Gastroesophageal sphincter (tissue), 4 donors: ENCODE results near the gene BAK1. TPM values are rescaled to one million over a fixed set of nuclear protein-coding genes. Genes with fewer than 3 reads are reported as not detected.
"Not testable (repeated sequence)": the region's sequence is repeated elsewhere in the genome, so short reads cannot be mapped to it uniquely, and the experiment has no call there.

Experiments
- ATAC-seq: fragments of 150-250 bp; one replicate; pipeline ENCODE4 v1.9.1; 2016; ENCODE audit warnings: mild to moderate bottlenecking, moderate library complexity
- H3K27ac ChIP-seq, 4 donors: fragments of 200-600 bp; sonication (generic) in 3 of 4; 1 replicate in 3 of 4; 2 replicates in 1 of 4; pipeline ENCODE4 v1.5.1; 2016 to 2019
- H3K27me3 ChIP-seq: fragments of 200-600 bp; sonication (generic); one replicate; pipeline ENCODE4 v1.5.1; 2019
- H3K36me3 ChIP-seq, 2 donors: fragments of 200-600 bp; sonication (generic); one replicate each; pipeline ENCODE4 v1.5.1; 2019; ENCODE audit warnings: control low read depth in 1 of 2
- H3K4me1 ChIP-seq, 3 donors: fragments of 200-600 bp; sonication (generic); 1 replicate in 2 of 3; 2 replicates in 1 of 3; pipeline ENCODE4 v1.5.1; 2016 to 2019; ENCODE audit warnings: control low read depth in 2 of 3
- H3K4me3 ChIP-seq, 2 donors: fragments of 200-600 bp; sonication (generic); one replicate each; pipeline ENCODE4 v1.5.1; 2019; ENCODE audit warnings: mild to moderate bottlenecking in 1 of 2, moderate library complexity in 1 of 2
- H3K9me3 ChIP-seq, 3 donors: fragments of 200-600 bp; sonication (generic); one replicate each; pipeline ENCODE4 v1.5.1; 2017 to 2019; ENCODE audit warnings: control low read depth in 2 of 3
- EP300 ChIP-seq: sonication (generic); formaldehyde crosslinking; IDR thresholded peaks from one replicate; pipeline ENCODE4 v1.6.1; 2017; ENCODE audit warnings: antibody characterized with exemption, mild to moderate bottlenecking
- POLR2A ChIP-seq, 2 donors: fragments of 450-650 bp; IDR thresholded peaks; one replicate each; pipeline ENCODE4 v1.6.1; 2017; ENCODE audit warnings: antibody characterized with exemption in 2 of 2, mild to moderate bottlenecking in 2 of 2, moderate library complexity in 1 of 2
- POLR2AphosphoS5 ChIP-seq: sonication (generic); formaldehyde crosslinking; IDR thresholded peaks from one replicate; pipeline ENCODE4 v1.6.1; 2017; ENCODE audit warnings: antibody characterized with exemption
- WGBS, 2 donors: methylation state at CpG; one replicate each; pipeline ENCODE4 v1.1.5; 2018; ENCODE audit warnings: low coverage in 1 of 2; 5-methylcytosine and 5-hydroxymethylcytosine counted together
- small RNA-seq, 4 donors: library from RNA; depleted of rRNA; stranded (forward); fragments of <200 nt; gene quantifications; one replicate each; pipeline ENCODE3, GENCODE V24; 2016
- total RNA-seq, 4 donors: library from RNA; depleted of rRNA; stranded (reverse); fragments of >200 nt; gene quantifications; one replicate each; pipeline ENCODE4 v1.1.0, GENCODE V29; 2016
- TF ChIP-seq, protein P1 (sequence below), 4 experiments: fragments of 200-600 bp in 2 of 4; fragments of 450-650 bp in 2 of 4; sonication (generic) in 1 of 4; IDR thresholded peaks; one replicate each; pipeline ENCODE4 v1.5.1; 2017 to 2019; ENCODE audit warnings: antibody characterized with exemption in 4 of 4, mild to moderate bottlenecking in 2 of 4, moderate library complexity in 2 of 4

The BAK1 gene
- total RNA-seq, 4 donors from 2014 or later: 7.3 to 14.3 (median 11.0) TPM

DNA sequence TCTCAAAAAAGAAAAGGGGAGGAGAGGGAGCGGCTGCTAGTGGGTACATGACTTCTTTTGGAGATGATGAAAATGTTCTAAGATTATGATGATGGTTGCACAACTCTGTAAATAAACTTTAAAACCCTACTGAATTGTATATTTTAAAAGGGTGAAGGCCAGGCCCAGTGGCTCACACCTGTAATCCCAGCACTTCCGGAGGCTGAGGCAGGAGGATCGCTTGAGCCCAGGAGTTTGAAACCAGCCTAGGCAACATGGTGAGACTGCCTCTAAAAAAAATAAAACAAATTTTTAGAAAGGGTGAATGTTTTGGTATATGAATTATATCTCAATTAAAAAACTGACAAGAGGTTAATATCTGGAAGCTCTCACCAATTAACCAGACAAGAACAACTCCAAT is 45.4 kb downstream of the BAK1 start:
- ATAC-seq: no peak
- H3K9me3 ChIP-seq: no peaks in the 10 kb centered on the region
- no peaks in the 10 kb centered on the region for H3K36me3 ChIP-seq
- no peak overlapping the region for H3K27ac ChIP-seq
- TF ChIP-seq POLR2AphosphoS5 (no peak), EP300 (no peak), POLR2A (IDR thresholded peaks at IDR 0.05) (no peak)
- TF ChIP-seq, protein P1, sequence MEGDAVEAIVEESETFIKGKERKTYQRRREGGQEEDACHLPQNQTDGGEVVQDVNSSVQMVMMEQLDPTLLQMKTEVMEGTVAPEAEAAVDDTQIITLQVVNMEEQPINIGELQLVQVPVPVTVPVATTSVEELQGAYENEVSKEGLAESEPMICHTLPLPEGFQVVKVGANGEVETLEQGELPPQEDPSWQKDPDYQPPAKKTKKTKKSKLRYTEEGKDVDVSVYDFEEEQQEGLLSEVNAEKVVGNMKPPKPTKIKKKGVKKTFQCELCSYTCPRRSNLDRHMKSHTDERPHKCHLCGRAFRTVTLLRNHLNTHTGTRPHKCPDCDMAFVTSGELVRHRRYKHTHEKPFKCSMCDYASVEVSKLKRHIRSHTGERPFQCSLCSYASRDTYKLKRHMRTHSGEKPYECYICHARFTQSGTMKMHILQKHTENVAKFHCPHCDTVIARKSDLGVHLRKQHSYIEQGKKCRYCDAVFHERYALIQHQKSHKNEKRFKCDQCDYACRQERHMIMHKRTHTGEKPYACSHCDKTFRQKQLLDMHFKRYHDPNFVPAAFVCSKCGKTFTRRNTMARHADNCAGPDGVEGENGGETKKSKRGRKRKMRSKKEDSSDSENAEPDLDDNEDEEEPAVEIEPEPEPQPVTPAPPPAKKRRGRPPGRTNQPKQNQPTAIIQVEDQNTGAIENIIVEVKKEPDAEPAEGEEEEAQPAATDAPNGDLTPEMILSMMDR (IDR thresholded peaks at IDR 0.05): no peak
- WGBS, 2 donors: 97 to 100% methylated on average over 2 to 3 of the region's 3 CpGs
- no peaks in the 10 kb centered on the region for H3K4me1 ChIP-seq
- H3K4me3 ChIP-seq: no peak overlapping the region
- H3K27me3 ChIP-seq: no peaks in the 10 kb centered on the region

DNA sequence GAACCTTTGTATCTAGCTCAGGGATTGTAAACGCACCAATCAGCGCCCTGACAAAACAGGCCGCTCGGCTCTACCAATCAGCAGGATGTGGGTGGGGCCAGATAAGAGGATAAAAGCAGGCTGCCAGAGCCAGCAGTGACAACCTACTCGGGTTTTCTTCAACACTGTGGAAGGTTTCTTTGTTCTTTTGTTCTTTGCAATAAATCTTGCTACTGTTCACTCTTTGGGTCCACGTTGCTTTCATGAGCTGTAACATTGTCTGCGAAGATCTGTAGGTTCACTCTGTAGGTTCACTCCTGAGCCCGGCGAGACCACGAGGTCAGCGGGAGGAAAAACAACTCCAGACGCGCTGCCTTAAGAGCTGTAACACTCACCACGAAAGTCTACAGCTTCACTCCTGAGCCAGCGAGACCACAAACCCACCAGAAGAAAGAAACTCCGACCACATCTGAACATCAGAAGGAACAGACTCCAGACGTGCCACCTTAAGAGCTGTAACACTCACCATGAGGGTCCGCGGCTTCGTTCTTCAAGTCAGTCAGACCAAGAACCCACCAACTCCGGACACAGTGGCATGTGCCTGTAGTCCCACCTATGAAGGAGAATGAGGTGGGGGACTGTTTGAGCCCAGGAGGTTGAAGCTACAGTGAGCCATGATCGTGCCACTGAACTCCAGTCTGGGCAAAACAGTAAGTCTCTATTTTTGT is 46.8 kb downstream of the BAK1 start:
- H3K4me3 ChIP-seq, H3K27me3 ChIP-seq, ATAC-seq, H3K27ac ChIP-seq, H3K36me3 ChIP-seq, H3K4me1 ChIP-seq, H3K9me3 ChIP-seq: not testable (repeated sequence)
- 79 to 94% methylated on average over 9 of the region's 22 CpGs for WGBS, 2 donors

DNA sequence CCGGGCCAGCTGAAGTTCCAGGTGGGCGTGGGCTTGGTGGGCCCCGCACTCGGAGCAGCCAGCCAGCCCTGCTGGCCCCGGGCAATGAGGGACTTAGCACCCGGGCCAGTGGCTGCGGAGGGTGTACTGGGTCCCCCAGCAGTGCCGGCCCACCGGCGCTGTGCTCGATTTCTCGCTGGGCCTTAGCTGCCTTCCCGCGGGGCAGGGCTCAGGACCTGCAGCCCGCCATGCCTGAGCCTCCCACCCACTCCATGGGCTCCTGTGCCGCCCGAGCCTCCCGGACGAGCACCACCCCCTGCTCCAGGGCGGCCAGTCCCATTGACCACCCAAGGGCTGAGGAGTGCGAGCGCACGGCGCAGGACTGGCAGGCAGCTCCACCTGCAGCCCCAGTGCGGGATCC is 47.6 kb downstream of the BAK1 start:
- ATAC-seq, H3K27me3 ChIP-seq, H3K27ac ChIP-seq, H3K4me1 ChIP-seq, H3K4me3 ChIP-seq, H3K36me3 ChIP-seq, H3K9me3 ChIP-seq: not testable (repeated sequence)
- no CpG with 5 or more reads among the region's 25 CpGs for WGBS, 2 donors

DNA sequence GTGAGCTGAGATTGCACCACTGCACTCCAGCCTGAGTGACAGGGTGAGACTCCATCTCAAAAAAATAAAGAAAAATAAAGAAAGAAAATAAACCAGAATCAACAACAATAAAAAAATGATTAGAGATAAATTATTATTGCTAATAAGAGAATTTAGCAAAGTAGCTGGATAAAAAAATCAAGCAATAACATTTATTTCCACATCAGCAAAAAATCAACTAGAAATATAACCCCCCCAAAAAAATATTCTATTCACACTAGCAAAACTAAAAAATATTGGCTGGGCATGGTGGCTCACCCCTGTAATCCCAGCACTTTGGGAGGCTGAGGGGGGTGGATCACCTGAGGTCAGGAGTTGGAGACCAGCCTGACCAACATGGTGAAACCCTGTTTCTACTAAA is 49.5 kb downstream of the BAK1 start:
- H3K4me3 ChIP-seq, H3K9me3 ChIP-seq, H3K27ac ChIP-seq, H3K4me1 ChIP-seq, H3K36me3 ChIP-seq, ATAC-seq: not testable (repeated sequence)
- peaks cover 11% of the 10 kb centered on the region for H3K27me3 ChIP-seq

Small RNA genes within 50 kb of the gene (small RNA-seq; reads per million reads assigned to genes)
- gene RF00017: 0 reads per million in 4 donors

Other genes starting within 250 kb of the BAK1 start
- gene KIFC1, start 188.5 kb downstream of the BAK1 start, total RNA-seq: under 1 TPM in 2 of 4 donors, not detected in 2; 0.67 to 0.79 TPM
- 10 to 100 TPM; 73.0 to 91.0 (median 86.1) TPM for gene PHF1, start 169.3 kb downstream of the BAK1 start, total RNA-seq
- gene CUTA, start 162.2 kb downstream of the BAK1 start, total RNA-seq: 100 to 1,000 TPM in 3 of 4 donors, 10 to 100 TPM in 1; 90.2 to 144 (median 124) TPM
- 10 to 100 TPM in 3 of 4 donors, 1 to 10 TPM in 1; 9.1 to 15.9 (median 12.7) TPM for gene SYNGAP1, start 160.2 kb downstream of the BAK1 start, total RNA-seq
- gene ZBTB9, start 125.7 kb downstream of the BAK1 start, total RNA-seq: 1 to 10 TPM; 2.2 to 4.0 (median 3.2) TPM
- gene ITPR3, start 41.0 kb upstream of the BAK1 start, total RNA-seq: 10 to 100 TPM; 11.8 to 25.0 (median 19.6) TPM
- 10 to 100 TPM; 14.5 to 25.3 (median 17.7) TPM for gene UQCC2, start 131.4 kb upstream of the BAK1 start, total RNA-seq
- 1 to 10 TPM in 3 of 4 donors, under 1 TPM in 1; 0.32 to 5.5 (median 2.8) TPM for gene IP6K3, start 166.6 kb upstream of the BAK1 start, total RNA-seq
- 10 to 100 TPM; 47.3 to 50.9 (median 49.9) TPM for gene LEMD2, start 208.9 kb upstream of the BAK1 start, total RNA-seq
- gene MLN, start 223.7 kb upstream of the BAK1 start, total RNA-seq: not detected